Measurements from ENCODE around the gene BCAS1.

BCAS1 gene

GRCh38 chr20:53895385-53895755, 175.0 kb downstream of the BCAS1 start:
- no peak overlapping the region for H3K9ac ChIP-seq (ENCODE audit: low read depth, low read length)
- no peak overlapping the region for H3K4me3 ChIP-seq (ENCODE audit: low read depth in 1 of 2, low read length in 2 of 2)
- DNase-seq (no peak), ATAC-seq (ENCODE audit: insufficient read depth, low read depth) (no peak)
- TF ChIP-seq CTCF (IDR thresholded peaks at IDR 0.05; ENCODE audit: borderline replicate concordance, extremely low read depth, low read length, poor library complexity, severe bottlenecking) (no peak), EZH2 (IDR thresholded peaks at IDR 0.05; ENCODE audit: borderline replicate concordance, low read depth, low read length, severe bottlenecking) (no peak)
- H3K4me2 ChIP-seq (ENCODE audit: insufficient read depth, low read length) = no peak overlapping the region
- H3K79me2 ChIP-seq (ENCODE audit: insufficient read depth, low read length) = no peaks in the 10 kb centered on the region
- no peaks in the 10 kb centered on the region for H4K20me1 ChIP-seq (ENCODE audit: insufficient read depth, low read length)
- H3K36me3 ChIP-seq (ENCODE audit: insufficient read depth, low read length) = no peaks in the 10 kb centered on the region
- no peaks in the 10 kb centered on the region for H3K9me3 ChIP-seq (ENCODE audit: insufficient read depth, low read length, severe bottlenecking)
- H2AFZ ChIP-seq (ENCODE audit: low read depth, low read length) = no peak overlapping the region
- H3K27me3 ChIP-seq (ENCODE audit: insufficient read depth, low read length, poor library complexity) = no peaks in the 10 kb centered on the region
- no peak overlapping the region for H3K27ac ChIP-seq (ENCODE audit: low read length)
- H3K4me1 ChIP-seq (ENCODE audit: insufficient read depth, low read length) = peaks cover 30% of the 10 kb centered on the region

GRCh38 chr20:53894707-53895384, 175.5 kb downstream of the BCAS1 start:
- ATAC-seq (ENCODE audit: insufficient read depth, low read depth) (no peak), DNase-seq (no peak)
- H4K20me1 ChIP-seq (ENCODE audit: insufficient read depth, low read length) = no peaks in the 10 kb centered on the region
- H3K9ac ChIP-seq (ENCODE audit: low read depth, low read length) = no peak overlapping the region
- H2AFZ ChIP-seq (ENCODE audit: low read depth, low read length) = no peak overlapping the region
- peaks cover 25% of the 10 kb centered on the region for H3K4me1 ChIP-seq (ENCODE audit: insufficient read depth, low read length)
- TF ChIP-seq CTCF (IDR thresholded peaks at IDR 0.05; ENCODE audit: borderline replicate concordance, extremely low read depth, low read length, poor library complexity, severe bottlenecking) (no peak), EZH2 (IDR thresholded peaks at IDR 0.05; ENCODE audit: borderline replicate concordance, low read depth, low read length, severe bottlenecking) (no peak)
- H3K4me3 ChIP-seq (ENCODE audit: low read depth in 1 of 2, low read length in 2 of 2) = no peak overlapping the region
- no peaks in the 10 kb centered on the region for H3K27me3 ChIP-seq (ENCODE audit: insufficient read depth, low read length, poor library complexity)
- no peak overlapping the region for H3K27ac ChIP-seq (ENCODE audit: low read length)
- H3K9me3 ChIP-seq (ENCODE audit: insufficient read depth, low read length, severe bottlenecking) = no peaks in the 10 kb centered on the region
- H3K4me2 ChIP-seq (ENCODE audit: insufficient read depth, low read length) = no peak overlapping the region
- no peaks in the 10 kb centered on the region for H3K79me2 ChIP-seq (ENCODE audit: insufficient read depth, low read length)
- no peaks in the 10 kb centered on the region for H3K36me3 ChIP-seq (ENCODE audit: insufficient read depth, low read length)

Measured in DND-41 (cell line).